ENCODE measurements around the gene STAG1. TPM values are rescaled to one million over a fixed set of nuclear protein-coding genes. Genes with fewer than 3 reads are reported as not detected.
A peak's percentile ranks its signal among the peaks of the same experiment; 100 is the strongest.
"Not testable (repeated sequence)": the region's sequence is repeated elsewhere in the genome, so short reads cannot be mapped to it uniquely, and the experiment has no call there.

Gene STAG1
- total RNA-seq, 1 experiment from 2014 or later = 43.7 TPM

DNA sequence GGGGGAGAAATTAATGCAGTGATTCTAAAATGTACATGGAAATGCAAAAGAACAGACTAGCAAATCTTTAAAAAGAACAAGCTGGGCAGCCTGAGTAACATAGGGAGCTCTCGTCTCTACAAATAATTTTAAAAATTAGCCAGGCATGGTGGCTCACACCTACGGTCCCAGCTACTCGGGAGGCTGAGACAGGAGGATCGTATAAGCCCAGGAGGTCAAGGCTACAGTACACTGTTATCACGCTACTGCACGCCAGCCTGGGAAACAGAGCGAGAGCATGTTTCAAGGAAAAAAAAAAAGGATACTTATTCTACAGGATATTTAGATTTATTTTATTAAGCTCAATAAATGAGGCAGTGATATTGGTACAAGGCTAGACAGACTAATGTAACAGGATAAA, 40.9 kb downstream of the STAG1 start:
- Histone ChIP-seq H3K4me1 (ENCODE audit: control insufficient read depth, insufficient read depth, low read length) (peaks cover 4% of the 10 kb centered on the region; the same call in 1 of the 2 replicates), H3K27ac (ENCODE audit: low read length) (peak overlapping the region; percentile 26; the same call in 1 of the 2 replicates), H3K27me3 (ENCODE audit: control insufficient read depth, insufficient read depth, low read length) (no peaks in the 10 kb centered on the region), H3K9me3 (ENCODE audit: control insufficient read depth, insufficient read depth, low read depth, low read length) (no peaks in the 10 kb centered on the region), H3K4me3 (ENCODE audit: low read depth in 2 of 2, low read length in 2 of 2) (no peak overlapping the region), H3K36me3 (ENCODE audit: control insufficient read depth, insufficient read depth, low read length) (no peaks in the 10 kb centered on the region)
- intact Hi-C loops (cut with micrococcal nuclease; ENCODE audit: unreplicated experiment) = no loop called here
- ChIA-PET CTCF (no interaction called here), POLR2A (interaction anchor here (0.6 kb wide), 1 partner anchor 109 kb away, joined by 3 read pairs; no protein-coding TSS in a partner anchor)
- BruUV-seq (replicated peaks) = no TSS peak
- DNase-seq (ENCODE audit: low read depth, low spot score) = no peak
- 0 out of 2 replicates have a peak, but pooled peaks have one; percentile 39 for ATAC-seq
- in situ Hi-C loops (cut with HindIII; ENCODE audit: low pct_unique_long_range_greater_than_20kb, low sequenced_read_pairs) = no loop called here
- TF ChIP-seq, protein P1, sequence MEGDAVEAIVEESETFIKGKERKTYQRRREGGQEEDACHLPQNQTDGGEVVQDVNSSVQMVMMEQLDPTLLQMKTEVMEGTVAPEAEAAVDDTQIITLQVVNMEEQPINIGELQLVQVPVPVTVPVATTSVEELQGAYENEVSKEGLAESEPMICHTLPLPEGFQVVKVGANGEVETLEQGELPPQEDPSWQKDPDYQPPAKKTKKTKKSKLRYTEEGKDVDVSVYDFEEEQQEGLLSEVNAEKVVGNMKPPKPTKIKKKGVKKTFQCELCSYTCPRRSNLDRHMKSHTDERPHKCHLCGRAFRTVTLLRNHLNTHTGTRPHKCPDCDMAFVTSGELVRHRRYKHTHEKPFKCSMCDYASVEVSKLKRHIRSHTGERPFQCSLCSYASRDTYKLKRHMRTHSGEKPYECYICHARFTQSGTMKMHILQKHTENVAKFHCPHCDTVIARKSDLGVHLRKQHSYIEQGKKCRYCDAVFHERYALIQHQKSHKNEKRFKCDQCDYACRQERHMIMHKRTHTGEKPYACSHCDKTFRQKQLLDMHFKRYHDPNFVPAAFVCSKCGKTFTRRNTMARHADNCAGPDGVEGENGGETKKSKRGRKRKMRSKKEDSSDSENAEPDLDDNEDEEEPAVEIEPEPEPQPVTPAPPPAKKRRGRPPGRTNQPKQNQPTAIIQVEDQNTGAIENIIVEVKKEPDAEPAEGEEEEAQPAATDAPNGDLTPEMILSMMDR (IDR thresholded peaks at IDR 0.05) = no peak
- TF ChIP-seq, protein P2, sequence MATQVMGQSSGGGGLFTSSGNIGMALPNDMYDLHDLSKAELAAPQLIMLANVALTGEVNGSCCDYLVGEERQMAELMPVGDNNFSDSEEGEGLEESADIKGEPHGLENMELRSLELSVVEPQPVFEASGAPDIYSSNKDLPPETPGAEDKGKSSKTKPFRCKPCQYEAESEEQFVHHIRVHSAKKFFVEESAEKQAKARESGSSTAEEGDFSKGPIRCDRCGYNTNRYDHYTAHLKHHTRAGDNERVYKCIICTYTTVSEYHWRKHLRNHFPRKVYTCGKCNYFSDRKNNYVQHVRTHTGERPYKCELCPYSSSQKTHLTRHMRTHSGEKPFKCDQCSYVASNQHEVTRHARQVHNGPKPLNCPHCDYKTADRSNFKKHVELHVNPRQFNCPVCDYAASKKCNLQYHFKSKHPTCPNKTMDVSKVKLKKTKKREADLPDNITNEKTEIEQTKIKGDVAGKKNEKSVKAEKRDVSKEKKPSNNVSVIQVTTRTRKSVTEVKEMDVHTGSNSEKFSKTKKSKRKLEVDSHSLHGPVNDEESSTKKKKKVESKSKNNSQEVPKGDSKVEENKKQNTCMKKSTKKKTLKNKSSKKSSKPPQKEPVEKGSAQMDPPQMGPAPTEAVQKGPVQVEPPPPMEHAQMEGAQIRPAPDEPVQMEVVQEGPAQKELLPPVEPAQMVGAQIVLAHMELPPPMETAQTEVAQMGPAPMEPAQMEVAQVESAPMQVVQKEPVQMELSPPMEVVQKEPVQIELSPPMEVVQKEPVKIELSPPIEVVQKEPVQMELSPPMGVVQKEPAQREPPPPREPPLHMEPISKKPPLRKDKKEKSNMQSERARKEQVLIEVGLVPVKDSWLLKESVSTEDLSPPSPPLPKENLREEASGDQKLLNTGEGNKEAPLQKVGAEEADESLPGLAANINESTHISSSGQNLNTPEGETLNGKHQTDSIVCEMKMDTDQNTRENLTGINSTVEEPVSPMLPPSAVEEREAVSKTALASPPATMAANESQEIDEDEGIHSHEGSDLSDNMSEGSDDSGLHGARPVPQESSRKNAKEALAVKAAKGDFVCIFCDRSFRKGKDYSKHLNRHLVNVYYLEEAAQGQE (IDR thresholded peaks at IDR 0.05; ENCODE audit: insufficient read depth in 1 of 2, low read depth in 2 of 2, low read length in 1 of 2) = no peak
- TF ChIP-seq POLR2AphosphoS5 (IDR thresholded peaks at IDR 0.05; ENCODE audit: low read depth, low read length) (no peak), TCF7L2 (IDR thresholded peaks at IDR 0.05; ENCODE audit: low read depth, low read length) (no peak), SIN3A (IDR thresholded peaks at IDR 0.05; ENCODE audit: borderline replicate concordance, insufficient read depth, low read depth, low read length) (no peak)

DNA sequence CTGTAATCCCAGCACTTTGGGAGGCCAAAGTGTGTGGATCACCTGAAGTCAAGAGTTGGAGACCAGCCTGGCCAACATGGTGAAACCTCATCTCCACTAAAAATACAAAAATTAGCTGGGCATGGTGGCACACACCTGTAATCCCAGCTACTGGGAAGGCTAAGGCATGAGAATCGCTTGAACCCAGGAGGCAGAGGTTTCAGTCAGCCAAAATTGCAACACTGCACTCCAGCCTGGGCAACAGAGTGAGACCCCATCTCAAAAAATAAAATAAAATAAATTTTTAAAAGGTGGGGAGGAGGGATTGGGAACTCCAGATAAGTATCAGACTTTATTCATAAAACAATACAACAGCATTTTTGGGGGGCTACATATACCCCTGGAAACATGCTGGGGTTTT, 42.4 kb downstream of the STAG1 start:
- DNase-seq (ENCODE audit: low read depth, low spot score); intact Hi-C loops (cut with micrococcal nuclease; ENCODE audit: unreplicated experiment); BruUV-seq (replicated peaks); H3K27me3 ChIP-seq (ENCODE audit: control insufficient read depth, insufficient read depth, low read length); in situ Hi-C loops (cut with HindIII; ENCODE audit: low pct_unique_long_range_greater_than_20kb, low sequenced_read_pairs); H3K27ac ChIP-seq (ENCODE audit: low read length); H3K4me1 ChIP-seq (ENCODE audit: control insufficient read depth, insufficient read depth, low read length); H3K4me3 ChIP-seq (ENCODE audit: low read depth in 2 of 2, low read length in 2 of 2); H3K36me3 ChIP-seq (ENCODE audit: control insufficient read depth, insufficient read depth, low read length); H3K9me3 ChIP-seq (ENCODE audit: control insufficient read depth, insufficient read depth, low read depth, low read length); ATAC-seq; CTCF ChIA-PET: not testable (repeated sequence)
- POLR2A ChIA-PET = interaction anchor here (0.7 kb wide), 1 partner anchor 32 kb away, joined by 7 read pairs; no protein-coding TSS in a partner anchor

DNA sequence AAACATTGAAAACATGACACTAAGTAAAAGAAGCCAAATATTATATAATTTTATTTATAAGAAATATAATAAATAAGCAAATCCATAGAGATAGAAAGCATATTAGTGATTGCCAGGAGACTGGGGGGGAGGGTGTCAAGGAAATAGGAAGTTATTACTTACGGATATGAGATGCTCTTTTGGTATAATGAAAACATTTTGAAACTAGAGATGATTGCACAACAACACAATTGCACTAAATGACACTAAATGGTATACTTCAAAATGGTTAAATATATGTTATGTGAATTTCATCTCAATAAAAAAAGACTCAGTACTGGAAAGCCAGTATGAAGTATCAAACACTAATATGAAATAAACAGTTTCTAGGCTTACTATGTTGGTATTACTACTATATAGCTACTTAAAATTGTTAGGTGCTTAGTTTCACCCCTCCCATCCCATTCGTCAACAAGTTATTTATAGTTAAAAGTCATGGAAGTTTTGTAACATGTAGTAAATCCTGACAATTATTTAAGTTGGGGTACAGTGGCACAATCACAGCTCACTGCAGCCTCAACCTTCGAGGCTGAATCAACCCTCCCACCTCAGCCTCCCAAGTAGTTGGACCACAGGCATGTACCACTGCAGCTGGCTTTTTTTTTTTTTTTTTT, 43.7 kb downstream of the STAG1 start:
- peaks cover 4% of the 10 kb centered on the region; the same call in 1 of the 2 replicates for H3K4me1 ChIP-seq (ENCODE audit: control insufficient read depth, insufficient read depth, low read length)
- H3K27me3 ChIP-seq (ENCODE audit: control insufficient read depth, insufficient read depth, low read length) = no peaks in the 10 kb centered on the region
- in situ Hi-C loops (cut with HindIII; ENCODE audit: low pct_unique_long_range_greater_than_20kb, low sequenced_read_pairs) (no loop called here), intact Hi-C loops (cut with micrococcal nuclease; ENCODE audit: unreplicated experiment) (no loop called here)
- no TSS peak for BruUV-seq (replicated peaks)
- POLR2A ChIA-PET = no interaction called here
- no peak overlapping the region for H3K4me3 ChIP-seq (ENCODE audit: low read depth in 2 of 2, low read length in 2 of 2)
- ATAC-seq (no peak), DNase-seq (ENCODE audit: low read depth, low spot score) (no peak)
- H3K9me3 ChIP-seq (ENCODE audit: control insufficient read depth, insufficient read depth, low read depth, low read length) = no peaks in the 10 kb centered on the region
- no peaks in the 10 kb centered on the region for H3K36me3 ChIP-seq (ENCODE audit: control insufficient read depth, insufficient read depth, low read length)
- CTCF ChIA-PET = no interaction called here
- H3K27ac ChIP-seq (ENCODE audit: low read length) = no peak overlapping the region
- TF ChIP-seq TCF7L2 (IDR thresholded peaks at IDR 0.05; ENCODE audit: low read depth, low read length) (no peak), POLR2AphosphoS5 (IDR thresholded peaks at IDR 0.05; ENCODE audit: low read depth, low read length) (no peak), SIN3A (IDR thresholded peaks at IDR 0.05; ENCODE audit: borderline replicate concordance, insufficient read depth, low read depth, low read length) (no peak)
- TF ChIP-seq, protein P1 (IDR thresholded peaks at IDR 0.05) = no peak
- TF ChIP-seq, protein P2 (IDR thresholded peaks at IDR 0.05; ENCODE audit: insufficient read depth in 1 of 2, low read depth in 2 of 2, low read length in 1 of 2) = no peak

Measured in Panc1 (cell line).